Measurements from ENCODE around the gene LRRC45.
"Not testable (repeated sequence)": the region's sequence is repeated elsewhere in the genome, so short reads cannot be mapped to it uniquely, and the experiment has no call there.

LRRC45 gene

DNA sequence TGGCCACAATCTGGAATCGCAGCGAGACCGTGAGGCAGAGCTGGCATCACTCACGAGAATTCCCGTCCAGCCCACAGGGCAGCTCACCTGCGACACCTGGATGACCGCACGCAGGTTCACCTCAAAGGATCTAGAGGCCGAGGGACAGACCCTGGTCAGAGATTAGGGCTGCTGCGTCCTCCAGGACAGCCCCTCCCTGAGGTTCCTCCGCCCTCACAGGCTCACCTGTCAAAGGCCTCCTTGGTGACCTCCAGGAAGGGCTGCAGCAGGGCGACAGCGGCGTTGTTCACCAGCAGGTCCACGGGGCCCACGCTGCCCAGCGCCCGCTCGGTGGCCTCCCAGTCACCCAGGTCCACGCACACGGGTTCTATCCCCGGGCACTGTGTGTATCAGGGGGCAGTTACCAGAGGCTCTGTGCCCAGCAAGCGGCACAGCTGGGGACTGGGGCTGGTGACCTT is 13.6 kb downstream of the LRRC45 start:
- no peak for DNase-seq

DNA sequence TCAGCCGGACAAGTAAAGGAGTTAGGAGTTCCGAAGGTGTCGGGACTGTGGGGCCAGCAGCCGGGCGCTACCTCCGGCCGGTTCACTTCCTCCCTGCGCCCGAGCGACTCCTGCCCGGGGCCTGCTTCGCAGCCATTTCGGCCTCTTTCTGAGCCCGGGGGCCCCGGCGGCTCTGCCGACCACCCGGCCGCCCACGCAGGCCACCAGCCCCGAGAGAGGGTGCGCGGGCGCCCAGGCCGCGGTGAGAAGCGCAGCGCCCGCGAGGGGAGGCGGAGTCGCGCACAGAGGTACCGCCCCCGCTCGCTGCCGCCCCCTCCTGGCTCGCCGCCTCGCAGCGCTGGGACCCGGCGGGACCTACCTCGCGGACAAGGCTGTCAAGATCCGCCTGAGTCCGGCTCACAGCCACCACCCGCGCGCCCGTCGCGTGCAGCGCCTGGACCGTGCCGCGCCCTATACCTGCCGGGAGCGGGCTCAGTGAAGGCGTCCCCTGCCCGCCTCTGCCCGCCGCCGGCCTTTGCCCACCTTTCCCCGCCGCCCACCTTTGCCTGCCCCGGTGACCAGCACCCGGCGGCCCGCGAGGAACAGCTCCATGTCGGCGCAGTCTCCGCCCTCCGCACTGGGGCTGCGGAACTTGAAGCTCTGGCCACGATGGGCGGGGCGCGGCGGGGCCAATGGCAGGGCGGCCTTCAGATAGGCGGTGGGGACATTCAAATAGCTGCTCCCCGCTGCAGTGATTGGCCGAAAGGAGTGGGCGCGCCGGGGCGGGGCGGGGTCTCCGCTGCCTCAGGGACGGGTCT is 14.2 kb downstream of the LRRC45 start, which contains the start of gene DCXR:
Gene DCXR, minus strand, starts transcription at position 606 of the 797 bp plus-strand sequence. Its CDS starts 15 bp downstream, at position 591.
- DNase-seq, result peak; percentile 84

DNA sequence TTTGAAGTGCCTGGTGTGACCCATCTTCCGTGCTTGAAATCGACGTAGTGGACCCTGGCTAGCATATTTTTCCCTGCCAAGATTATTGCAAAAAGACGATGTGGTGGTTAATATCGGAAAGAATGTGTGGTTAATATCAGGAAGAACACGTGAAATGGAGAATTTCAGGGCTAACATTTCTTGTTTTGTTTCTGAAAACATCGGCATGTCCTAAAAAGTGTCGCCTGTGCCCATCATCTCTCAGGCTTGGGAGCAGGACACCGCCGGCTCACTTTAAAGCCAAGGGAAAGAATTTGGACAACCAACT is 14.7 kb downstream of the LRRC45 start:
- no peak for DNase-seq

DNA sequence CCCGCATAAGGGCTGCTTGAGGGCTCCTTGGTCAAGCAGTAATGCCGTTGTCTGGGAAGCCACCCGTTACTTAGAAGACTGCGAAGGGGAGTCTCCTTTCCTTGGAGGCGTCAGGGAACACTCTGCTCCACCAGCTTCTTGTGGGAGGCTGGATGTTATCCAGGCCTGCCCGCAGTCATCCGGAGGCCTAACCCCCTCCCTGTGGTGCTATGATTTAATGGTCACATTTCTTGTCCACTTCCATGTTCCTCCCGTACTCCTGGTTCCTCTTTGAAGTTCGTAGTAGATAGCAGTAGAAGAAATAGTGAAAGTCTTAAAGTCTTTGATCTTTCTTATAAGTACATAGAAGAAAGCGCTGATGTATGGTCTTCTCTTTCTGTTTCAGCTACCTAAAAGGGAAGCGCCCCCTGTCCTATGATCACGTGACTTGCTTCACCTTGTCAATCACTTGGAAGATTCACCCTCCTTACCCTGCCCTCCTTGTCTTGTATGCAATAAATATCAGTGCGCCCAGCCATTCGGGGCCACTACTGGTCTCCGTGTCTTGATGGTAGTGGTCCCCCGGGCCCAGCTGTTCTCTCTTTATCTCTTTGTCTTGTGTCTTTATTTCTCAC is 15.8 kb downstream of the LRRC45 start:
- not testable (repeated sequence) for DNase-seq

DNA sequence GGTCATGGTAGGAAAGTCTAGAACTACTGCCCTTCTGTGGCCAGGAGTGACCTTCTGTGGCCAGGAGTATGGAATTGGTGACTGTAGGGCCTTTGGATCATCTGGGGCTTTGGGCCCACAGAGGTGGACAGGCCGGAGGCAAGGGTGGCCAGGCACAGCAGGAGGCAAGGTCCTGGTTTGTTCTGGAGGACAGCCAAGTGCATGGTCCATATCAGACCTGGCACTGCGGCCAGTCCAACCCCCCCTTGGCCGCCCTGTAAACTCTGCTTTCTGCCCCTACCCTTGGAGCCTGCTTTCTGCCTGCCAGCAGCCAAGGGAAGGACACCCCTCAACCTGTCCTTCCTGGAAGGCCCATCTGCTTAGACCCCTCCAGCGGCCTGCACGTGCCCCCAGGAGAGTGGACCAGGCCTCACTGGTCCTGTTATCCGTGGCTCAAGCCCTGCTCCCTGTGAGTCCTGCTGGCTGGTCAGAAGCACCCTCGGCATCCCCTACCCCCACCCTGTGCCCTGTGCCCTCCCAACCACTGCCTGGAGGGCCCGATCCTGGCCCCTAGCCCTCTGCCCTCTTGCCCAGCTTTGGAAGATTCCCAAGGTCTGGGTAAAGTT is 16.7 kb downstream of the LRRC45 start:
- DNase-seq, result no peak

DNA sequence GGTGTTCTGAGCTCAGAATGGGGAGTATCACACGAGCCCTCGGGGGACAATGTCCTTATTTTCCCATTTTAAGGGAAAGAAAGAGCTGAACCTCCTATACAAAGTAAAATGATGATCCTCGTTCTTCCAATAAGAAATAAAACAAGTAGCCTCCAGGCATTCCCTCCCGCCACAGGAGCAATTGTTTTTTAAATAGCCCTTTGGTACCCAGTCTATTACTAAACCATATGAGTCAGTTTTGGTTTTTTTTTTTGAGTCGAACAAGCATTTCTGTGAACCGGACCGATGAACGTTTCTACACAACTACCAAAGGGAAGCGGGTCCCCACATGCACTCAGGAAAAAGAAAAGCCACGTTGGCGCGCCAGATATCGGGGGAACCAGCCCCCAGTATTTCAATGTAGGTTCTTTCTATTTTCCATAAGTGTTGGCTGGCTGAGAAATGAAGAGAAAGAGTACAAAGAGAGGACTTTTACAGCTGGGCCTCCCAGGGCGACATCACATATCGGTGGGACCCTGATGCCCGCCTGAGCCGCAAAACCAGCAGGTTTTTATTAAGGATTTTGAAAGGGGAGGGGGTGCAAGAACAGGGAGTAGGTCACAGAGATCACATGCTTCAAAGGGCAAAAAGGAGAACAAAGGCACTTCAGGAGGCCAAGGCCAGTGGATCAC is 18.2 kb downstream of the LRRC45 start:
- DNase-seq, result no peak

GRCh38 chr17:82042649-82043048 is 19.5 kb downstream of the LRRC45 start:
- no peak for DNase-seq

GRCh38 chr17:82043507-82043906 is 20.4 kb downstream of the LRRC45 start:
- DNase-seq, result no peak

DNA sequence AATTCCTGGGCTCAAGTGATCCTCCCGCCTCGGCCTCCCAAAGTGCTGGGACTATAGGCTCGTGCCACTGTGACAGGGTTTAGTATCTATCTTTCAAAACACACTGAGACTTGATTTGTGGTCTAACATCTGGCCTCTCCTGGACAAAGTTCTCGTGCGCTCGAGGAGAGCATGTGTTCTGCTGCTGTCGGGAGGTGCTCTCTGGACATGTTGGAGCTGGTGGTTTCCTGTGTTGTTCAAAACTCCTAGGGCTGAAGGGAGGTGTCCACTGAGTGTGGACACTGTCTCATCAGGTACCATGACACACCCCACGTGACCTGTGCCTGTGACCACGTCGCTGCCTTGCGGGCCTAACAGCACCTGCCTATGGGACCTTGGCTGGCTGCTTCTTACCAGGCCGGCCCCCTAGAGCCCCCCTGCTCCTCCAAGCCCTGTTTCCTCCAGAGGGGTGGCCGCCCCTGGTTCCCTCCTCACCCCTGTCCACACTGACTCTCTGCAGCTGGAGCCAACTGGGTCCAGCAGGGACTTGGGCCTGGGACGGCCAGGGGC is 22.9 kb downstream of the LRRC45 start:
- no peak for DNase-seq

DNA sequence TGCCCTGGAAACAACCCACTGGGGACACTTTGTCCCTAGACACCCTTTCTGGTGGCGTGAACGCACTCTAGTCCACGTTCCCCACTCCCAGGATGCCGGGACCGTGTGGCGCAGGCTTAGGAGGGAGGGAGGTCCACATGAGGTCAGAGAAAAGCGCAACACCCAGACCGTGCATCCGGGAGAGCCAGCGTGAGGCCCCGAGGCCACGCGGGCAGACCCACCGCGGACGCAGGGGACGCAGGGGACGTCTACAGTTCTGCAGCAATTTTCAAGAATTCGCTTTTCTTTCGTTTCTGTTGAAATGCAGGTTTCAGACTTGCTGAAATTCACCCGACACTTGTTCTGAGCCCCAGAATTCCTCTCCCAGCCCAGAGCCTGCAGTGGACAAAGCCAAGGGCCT is 23.8 kb downstream of the LRRC45 start:
- no peak for DNase-seq

DNA sequence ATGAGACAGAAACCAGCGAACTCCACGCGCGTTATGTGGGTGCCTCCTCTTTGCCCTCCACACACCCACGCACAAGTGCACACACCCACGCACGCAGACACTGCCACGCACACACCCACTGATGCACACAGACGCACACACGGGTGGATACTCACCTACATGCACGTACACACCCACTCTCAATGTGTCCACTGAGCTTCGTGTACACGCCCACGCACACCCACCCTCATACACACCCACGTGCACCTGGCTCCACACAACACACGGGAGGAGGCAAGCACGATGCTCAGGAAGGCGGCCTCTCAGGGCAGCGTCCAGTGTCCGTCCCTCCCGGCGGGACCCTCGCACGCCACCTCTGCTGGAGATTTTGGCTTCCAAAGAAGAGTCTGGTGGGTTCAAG is 24.3 kb downstream of the LRRC45 start:
- DNase-seq, result no peak

- no peak for DNase-seq
These were observed 24.9 kb downstream of the LRRC45 start for GRCh38 chr17:82047914-82048570.

GRCh38 chr17:82048571-82048971 is 25.5 kb downstream of the LRRC45 start:
- DNase-seq, result no peak

DNA sequence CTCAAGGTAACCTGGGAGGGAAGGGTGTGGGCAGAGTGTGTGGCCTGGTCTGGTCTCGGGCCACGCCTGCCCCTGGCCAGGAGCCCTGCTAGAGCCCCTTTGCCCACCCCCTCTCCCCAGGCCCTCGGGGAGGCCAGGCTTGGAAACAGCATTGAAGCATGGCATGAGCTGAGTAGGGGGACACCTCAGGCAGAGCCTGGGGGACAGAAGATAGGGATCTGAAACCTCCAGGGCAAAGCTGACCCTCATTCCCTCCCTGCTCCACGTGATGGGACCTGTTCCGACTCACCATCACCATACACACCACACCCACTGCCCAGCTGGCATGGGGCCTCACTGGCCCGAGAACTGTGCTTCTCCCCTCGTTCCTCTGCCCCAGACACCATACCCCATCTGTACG is 26.0 kb downstream of the LRRC45 start:
- DNase-seq, result no peak

GRCh38 chr17:82049521-82049971 is 26.4 kb downstream of the LRRC45 start:
- no peak for DNase-seq

GRCh38 chr17:82050152-82050760 is 27.2 kb downstream of the LRRC45 start:
- DNase-seq, result no peak

- DNase-seq, result no peak
These were observed 27.9 kb downstream of the LRRC45 start for GRCh38 chr17:82050761-82051641.

DNA sequence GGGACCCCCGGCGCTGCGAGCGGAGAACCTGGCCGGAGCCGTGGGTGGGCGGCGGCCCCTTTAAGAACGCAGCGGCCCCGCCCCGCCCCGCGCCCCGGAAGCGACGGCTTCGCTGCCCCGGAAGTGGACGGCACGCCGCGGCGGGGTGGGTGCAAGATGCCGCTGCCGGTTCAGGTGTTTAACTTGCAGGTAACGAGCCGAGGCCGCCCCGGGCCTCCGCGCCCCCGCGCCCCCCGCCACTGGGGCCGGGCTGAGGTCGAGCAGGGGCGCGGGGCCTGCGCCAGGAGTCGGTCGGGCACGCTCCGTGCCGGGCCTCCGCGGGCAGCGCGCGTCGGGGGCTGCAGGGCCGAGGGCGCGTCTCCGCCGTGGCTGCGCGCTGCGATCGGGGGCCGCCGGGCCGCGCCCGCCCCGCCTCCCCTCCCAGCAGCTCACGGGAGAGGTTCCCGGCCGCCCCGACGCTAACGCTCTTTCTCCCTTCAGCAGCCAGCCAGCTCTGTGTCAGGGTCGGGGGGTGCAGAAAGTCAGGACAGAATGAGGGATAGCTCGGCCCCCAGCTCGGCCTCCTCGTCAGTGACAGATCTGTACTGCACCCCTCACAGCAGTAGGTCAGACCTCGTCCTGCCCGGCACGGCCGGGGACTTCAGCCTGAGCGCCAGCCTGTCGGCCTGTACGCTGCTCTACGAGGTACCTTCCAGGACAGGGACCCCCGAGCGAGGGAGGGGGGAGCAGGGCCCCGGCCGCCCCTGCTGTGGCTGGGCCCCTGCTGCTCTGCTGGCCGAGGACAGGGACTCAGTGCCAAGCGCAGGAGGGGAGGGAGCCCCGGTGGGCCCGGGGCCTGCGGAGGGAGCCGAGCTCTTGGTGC is 28.9 kb downstream of the LRRC45 start, which contains the start of the genes GPS1 and RFNG:
Gene GPS1, plus strand, starts transcription at position 123 of the 862 bp plus-strand sequence. Its CDS starts 34 bp downstream, at position 157.
Gene RFNG, minus strand, starts transcription at position 36 of the 862 bp plus-strand sequence. CDS start 45 bp downstream, outside the sequence.
- no peak for DNase-seq

DNA sequence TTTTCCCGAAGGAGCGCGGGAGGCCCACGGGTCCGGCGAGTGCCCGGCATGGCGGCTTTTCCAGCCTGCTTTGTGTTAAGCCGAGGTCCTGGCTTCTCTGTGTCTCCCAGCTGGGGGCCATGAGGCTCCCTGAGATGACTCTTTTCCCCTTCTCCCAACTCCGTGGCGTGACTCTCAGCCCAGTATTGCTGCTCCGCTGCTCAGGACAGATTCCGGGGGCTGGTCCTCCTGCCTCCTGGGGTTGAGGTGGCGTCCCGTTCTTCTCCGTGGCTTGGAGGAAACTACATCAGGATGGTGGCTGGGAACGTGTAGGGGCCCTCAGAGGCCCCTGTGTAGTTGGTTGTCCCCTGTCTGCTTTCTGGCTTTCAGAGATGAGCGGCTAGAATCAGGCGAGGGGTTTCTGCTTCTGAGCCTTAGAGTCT is 29.5 kb downstream of the LRRC45 start:
- no peak for DNase-seq

- DNase-seq, result no peak
These were observed 30.0 kb downstream of the LRRC45 start for GRCh38 chr17:82053130-82053529.
